Erythroblast (primary cell): ENCODE data around the gene EPC2.

Source experiments
- GATA1 ChIP-seq: IDR thresholded peaks from 2 replicates; pipeline ENCODE4 v1.6.1; 2011; ENCODE audit warnings: low read depth, mild to moderate bottlenecking, control low read depth, low read length, moderate library complexity
- POLR2A ChIP-seq: IDR thresholded peaks from 2 replicates; pipeline ENCODE4 v1.6.1; 2011; ENCODE audit warnings: mild to moderate bottlenecking, low read length

DNA sequence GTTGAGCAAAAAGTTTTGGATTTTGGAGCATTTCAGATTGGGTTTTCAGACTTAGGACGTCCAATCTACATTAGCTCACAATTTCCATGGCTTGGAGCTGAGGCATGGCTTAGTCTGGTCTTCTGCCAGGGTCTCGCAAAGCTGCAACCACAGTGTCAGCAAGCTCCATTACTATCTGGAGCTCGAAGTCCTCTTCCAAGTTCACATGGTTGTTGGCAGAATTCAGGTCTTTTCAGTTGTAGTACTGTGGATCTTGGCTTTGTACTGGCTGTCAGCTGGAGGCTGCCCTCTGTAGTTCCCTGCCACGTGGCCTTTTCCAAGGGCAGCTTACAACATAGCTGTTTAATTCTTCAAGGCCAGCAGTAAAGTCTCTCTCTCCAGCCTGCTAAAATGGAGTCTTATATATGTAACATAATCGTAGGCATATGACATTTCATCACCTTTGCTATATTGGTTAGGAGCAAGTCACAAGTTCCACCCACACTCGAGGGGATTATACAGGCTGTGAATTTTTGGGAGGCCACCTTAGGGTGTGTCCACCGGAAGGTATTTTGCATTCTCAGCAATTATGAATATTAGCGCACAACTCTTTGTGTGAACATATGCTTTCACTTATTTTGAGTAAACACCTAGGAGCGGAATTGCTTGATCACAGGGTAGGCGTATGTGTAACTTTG, 41.5 kb upstream of the EPC2 start:
- TF ChIP-seq POLR2A (no peak), GATA1 (no peak)
